Stimulated activated CD8-positive, alpha-beta memory T cell treated with anti-CD3 and anti-CD28 coated beads, Interleukin-12 subunit alpha, Interleukin-12 subunit beta, amount 100 ng/mL, for 1 hour (primary cell): Measurements from ENCODE around the gene FAH.

Experiments used
- DNase-seq: peaks from one replicate; pipeline ENCODE4 v3.0.0-alpha.2; 2020; ENCODE audit warnings: low read depth

Gene FAH

GRCh38 chr15:80199869-80200268 is 47.1 kb downstream of the FAH start:
- no peak for DNase-seq

- DNase-seq, result no peak
Measured at GRCh38 chr15:80201256-80202015, 48.6 kb downstream of the FAH start.

GRCh38 chr15:80202016-80202315 is 49.2 kb downstream of the FAH start:
- no peak for DNase-seq

GRCh38 chr15:80202641-80203360 is 50.0 kb downstream of the FAH start:
- no peak for DNase-seq

GRCh38 chr15:80203361-80203885 is 50.6 kb downstream of the FAH start:
- no peak for DNase-seq

- DNase-seq, result no peak
Measured at GRCh38 chr15:80204231-80204630, 51.4 kb downstream of the FAH start.

- DNase-seq, result no peak
Measured at GRCh38 chr15:80207887-80208286, 55.1 kb downstream of the FAH start.

- DNase-seq, result no peak
Measured at GRCh38 chr15:80208758-80209734, 56.2 kb downstream of the FAH start.

- no peak for DNase-seq
Measured at GRCh38 chr15:80210611-80211573, 58.1 kb downstream of the FAH start.

- no peak for DNase-seq
Measured at GRCh38 chr15:80211976-80212375, 59.2 kb downstream of the FAH start.

GRCh38 chr15:80214910-80215309 is 62.1 kb downstream of the FAH start:
- DNase-seq, result no peak

- no peak for DNase-seq
Measured at GRCh38 chr15:80216141-80216540, 63.3 kb downstream of the FAH start.

- no peak for DNase-seq
Measured at GRCh38 chr15:80216911-80217310, 64.1 kb downstream of the FAH start.

- DNase-seq, result no peak
Measured at GRCh38 chr15:80217327-80217900, 64.6 kb downstream of the FAH start.

- DNase-seq, result no peak
Measured at GRCh38 chr15:80219955-80220354, 67.2 kb downstream of the FAH start.

GRCh38 chr15:80228959-80229610 is 76.3 kb downstream of the FAH start:
- no peak for DNase-seq

- DNase-seq, result no peak
Measured at GRCh38 chr15:80231371-80231770, 78.6 kb downstream of the FAH start.

- no peak for DNase-seq
Measured at GRCh38 chr15:80233581-80233980, 80.8 kb downstream of the FAH start.

GRCh38 chr15:80234883-80235282 is 82.1 kb downstream of the FAH start:
- no peak for DNase-seq
